Mesothelial cell of epicardium (in vitro differentiated cells): ENCODE measurements around the gene CEL. TPM values are rescaled to one million over a fixed set of nuclear protein-coding genes. Genes with fewer than 3 reads are reported as not detected.
"Not testable (repeated sequence)": the region's sequence is repeated elsewhere in the genome, so short reads cannot be mapped to it uniquely, and the experiment has no call there.

ENCODE experiments used
- DNase-seq, 2 experiments: peaks; one replicate each; pipeline ENCODE4 v3.0.0; 2021; ENCODE audit warnings: low spot score in 2 of 2; ENCODE audit not compliant: unreplicated experiment in 2 of 2
- H3K27ac Mint-ChIP-seq: 2 replicates; pipeline ENCODE4 v1.8.0; 2021; ENCODE audit warnings: mixed read lengths
- H3K27me3 Mint-ChIP-seq: 2 replicates; pipeline ENCODE4 v1.8.0; 2021; ENCODE audit warnings: low read depth, mixed read lengths
- H3K36me3 Mint-ChIP-seq: 2 replicates; pipeline ENCODE4 v1.8.0; 2021; ENCODE audit warnings: mixed read lengths
- H3K4me1 Mint-ChIP-seq: 2 replicates; pipeline ENCODE4 v1.8.0; 2021; ENCODE audit warnings: mixed read lengths
- H3K4me3 Mint-ChIP-seq: 2 replicates; pipeline ENCODE4 v1.8.0; 2021; ENCODE audit warnings: mild to moderate bottlenecking, moderate library complexity, mixed read lengths
- H3K9me3 Mint-ChIP-seq: 2 replicates; pipeline ENCODE4 v1.8.0; 2021; ENCODE audit warnings: mixed read lengths
- total RNA-seq: library from RNA; stranded (reverse); gene quantifications from 3 replicates; pipeline ENCODE4 v1.2.1, GENCODE V29; 2021
- TF ChIP-seq, protein P1 (sequence below): fragments of 200-600 bp; sonication (generic); IDR thresholded peaks from one replicate; pipeline ENCODE4 v1.5.0; 2021; ENCODE audit warnings: antibody characterized with exemption; ENCODE audit not compliant: unreplicated experiment

Gene CEL
- total RNA-seq, 1 donor from 2014 or later: 5.0 TPM

DNA sequence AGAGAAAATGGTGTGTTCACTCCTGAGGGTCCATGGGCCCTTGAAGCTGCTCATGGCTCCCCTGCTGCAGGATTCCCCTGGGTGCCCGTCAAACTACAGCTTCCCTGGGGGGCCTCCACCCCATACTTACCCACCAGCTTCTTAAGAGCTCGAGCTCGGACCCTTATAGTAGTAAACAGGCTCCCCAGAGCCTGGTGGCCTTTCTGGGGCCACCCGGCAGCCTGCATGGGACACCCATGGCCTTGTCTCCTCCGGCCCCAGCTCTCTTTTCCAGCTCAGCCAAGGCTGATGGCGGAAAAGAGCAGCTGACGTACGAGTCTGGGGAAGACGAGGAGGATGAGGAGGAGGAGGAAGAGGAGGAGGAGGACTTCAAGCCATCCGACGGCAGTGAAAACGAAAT lies 4.2 kb upstream of the CEL start:
- no peak overlapping the region for H3K4me3 Mint-ChIP-seq
- H3K36me3 Mint-ChIP-seq: peaks cover 25% of the 10 kb centered on the region
- no peaks in the 10 kb centered on the region for H3K9me3 Mint-ChIP-seq
- no peak for DNase-seq
- peaks cover 19% of the 10 kb centered on the region for H3K4me1 Mint-ChIP-seq
- TF ChIP-seq, protein P1, sequence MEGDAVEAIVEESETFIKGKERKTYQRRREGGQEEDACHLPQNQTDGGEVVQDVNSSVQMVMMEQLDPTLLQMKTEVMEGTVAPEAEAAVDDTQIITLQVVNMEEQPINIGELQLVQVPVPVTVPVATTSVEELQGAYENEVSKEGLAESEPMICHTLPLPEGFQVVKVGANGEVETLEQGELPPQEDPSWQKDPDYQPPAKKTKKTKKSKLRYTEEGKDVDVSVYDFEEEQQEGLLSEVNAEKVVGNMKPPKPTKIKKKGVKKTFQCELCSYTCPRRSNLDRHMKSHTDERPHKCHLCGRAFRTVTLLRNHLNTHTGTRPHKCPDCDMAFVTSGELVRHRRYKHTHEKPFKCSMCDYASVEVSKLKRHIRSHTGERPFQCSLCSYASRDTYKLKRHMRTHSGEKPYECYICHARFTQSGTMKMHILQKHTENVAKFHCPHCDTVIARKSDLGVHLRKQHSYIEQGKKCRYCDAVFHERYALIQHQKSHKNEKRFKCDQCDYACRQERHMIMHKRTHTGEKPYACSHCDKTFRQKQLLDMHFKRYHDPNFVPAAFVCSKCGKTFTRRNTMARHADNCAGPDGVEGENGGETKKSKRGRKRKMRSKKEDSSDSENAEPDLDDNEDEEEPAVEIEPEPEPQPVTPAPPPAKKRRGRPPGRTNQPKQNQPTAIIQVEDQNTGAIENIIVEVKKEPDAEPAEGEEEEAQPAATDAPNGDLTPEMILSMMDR: no peak
- no peaks in the 10 kb centered on the region for H3K27me3 Mint-ChIP-seq
- no peak overlapping the region for H3K27ac Mint-ChIP-seq

DNA sequence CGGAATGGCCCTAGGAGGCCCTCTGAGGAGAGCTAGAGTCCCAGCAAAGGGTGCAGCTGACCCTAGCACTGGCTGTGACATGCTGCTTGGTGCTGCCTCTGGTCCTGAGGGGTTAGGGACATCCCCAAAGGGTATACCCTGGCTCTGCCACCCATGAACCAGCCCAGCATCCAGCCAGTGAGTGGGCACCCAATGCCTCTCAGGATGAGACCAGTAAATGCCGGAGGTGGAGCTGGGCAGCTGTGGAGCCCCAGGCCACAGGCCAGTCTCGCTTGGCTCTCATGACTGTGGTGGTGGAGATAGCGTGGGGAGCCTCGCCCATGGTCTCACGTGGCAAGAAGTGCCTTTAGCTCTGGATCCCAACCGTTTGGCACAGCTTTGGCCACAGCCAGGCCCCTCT lies 3.7 kb upstream of the CEL start:
- Mint-ChIP-seq H3K4me3 (no peak overlapping the region), H3K36me3 (peaks cover 25% of the 10 kb centered on the region), H3K9me3 (no peaks in the 10 kb centered on the region), H3K27me3 (no peaks in the 10 kb centered on the region), H3K27ac (no peak overlapping the region), H3K4me1 (peaks cover 19% of the 10 kb centered on the region)
- TF ChIP-seq, protein P1: no peak
- DNase-seq: no peak

DNA sequence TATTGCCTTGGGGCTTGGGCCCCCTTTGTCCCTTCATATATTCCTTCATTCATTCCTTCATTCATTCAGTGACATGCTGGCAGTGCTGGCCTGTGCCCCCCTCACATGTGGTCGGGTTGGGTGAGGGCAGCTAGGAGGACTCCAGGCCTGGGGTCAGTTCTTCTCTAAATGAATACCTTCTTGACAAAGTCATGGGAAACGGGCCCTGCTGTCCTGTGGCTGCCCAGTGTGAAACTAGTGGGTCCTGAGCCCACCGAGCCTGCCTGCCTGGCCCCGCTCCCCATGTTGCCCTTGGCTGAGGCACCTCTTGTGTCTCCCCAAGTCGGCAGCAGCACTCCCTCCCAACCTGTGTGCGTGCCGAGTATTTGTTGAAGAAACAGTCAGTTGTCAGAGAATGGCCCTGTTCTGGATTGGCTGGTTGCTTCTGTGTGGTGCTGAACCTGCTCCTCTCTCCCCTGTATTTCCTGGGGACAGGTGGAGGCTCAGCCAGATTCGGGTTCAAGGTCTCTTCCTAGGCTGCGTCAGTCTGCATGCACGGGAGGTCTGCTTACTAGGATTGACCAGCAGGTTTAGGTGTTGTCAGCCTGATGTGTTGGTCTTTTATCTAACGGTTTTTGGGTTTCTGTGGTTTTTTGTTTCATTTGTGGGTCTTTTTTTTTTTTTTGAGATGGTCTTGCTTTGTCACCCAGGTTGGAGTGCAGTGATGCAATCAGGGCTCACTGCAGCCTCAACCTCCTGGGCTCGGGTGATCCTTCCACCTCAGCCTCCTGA lies 3.0 kb upstream of the CEL start:
- Mint-ChIP-seq H3K27me3 (no peaks in the 10 kb centered on the region), H3K4me3 (no peak overlapping the region), H3K4me1 (peaks cover 19% of the 10 kb centered on the region), H3K27ac (no peak overlapping the region), H3K9me3 (no peaks in the 10 kb centered on the region), H3K36me3 (peaks cover 22% of the 10 kb centered on the region)
- TF ChIP-seq, protein P1: no peak
- DNase-seq: no peak

DNA sequence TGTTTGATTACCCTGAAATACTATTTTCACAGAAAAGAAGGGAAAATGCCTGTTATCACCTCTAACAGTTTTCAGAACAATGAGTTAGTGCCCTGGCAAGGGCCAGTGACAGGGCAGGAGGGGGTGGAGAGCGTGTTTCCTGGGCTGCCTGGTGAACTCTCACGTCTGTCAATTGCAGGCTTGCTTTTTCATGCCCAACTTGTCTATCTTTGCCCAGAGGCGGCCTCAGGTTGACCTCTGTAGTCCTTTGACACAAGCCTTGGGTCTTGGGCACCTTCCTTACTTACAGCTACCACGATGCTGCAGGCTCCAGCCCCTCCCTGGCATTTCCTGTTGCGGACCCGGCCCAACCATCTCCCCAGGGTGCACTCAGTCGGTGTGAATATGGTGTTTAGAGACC lies 2.2 kb upstream of the CEL start:
- Mint-ChIP-seq H3K9me3 (no peaks in the 10 kb centered on the region), H3K4me3 (no peak overlapping the region), H3K27ac (no peak overlapping the region), H3K27me3 (no peaks in the 10 kb centered on the region), H3K36me3 (peaks cover 16% of the 10 kb centered on the region), H3K4me1 (peaks cover 19% of the 10 kb centered on the region)
- TF ChIP-seq, protein P1: no peak
- no peak for DNase-seq

DNA sequence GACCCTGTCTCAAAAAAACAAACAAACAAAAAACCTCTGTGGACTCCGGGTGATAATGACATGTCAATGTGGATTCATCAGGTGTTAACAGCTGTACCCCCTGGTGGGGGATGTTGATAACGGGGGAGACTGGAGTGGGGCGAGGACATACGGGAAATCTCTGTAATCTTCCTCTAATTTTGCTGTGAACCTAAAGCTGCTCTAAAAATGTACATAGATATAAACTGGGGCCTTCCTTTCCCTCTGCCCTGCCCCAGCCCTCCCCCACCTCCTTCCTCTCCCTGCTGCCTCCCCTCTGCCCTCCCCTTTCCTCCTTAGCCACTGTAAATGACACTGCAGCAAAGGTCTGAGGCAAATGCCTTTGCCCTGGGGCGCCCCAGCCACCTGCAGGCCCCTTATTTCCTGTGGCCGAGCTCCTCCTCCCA lies 1.4 kb upstream of the CEL start:
- H3K27me3 Mint-ChIP-seq: no peaks in the 10 kb centered on the region
- peak overlapping the region; percentile 83 for H3K27ac Mint-ChIP-seq
- H3K9me3 Mint-ChIP-seq: no peaks in the 10 kb centered on the region
- no peak overlapping the region for H3K4me3 Mint-ChIP-seq
- no peak for DNase-seq
- peaks cover 15% of the 10 kb centered on the region for H3K36me3 Mint-ChIP-seq
- peaks cover 19% of the 10 kb centered on the region for H3K4me1 Mint-ChIP-seq
- TF ChIP-seq, protein P1: peak; percentile 37

DNA sequence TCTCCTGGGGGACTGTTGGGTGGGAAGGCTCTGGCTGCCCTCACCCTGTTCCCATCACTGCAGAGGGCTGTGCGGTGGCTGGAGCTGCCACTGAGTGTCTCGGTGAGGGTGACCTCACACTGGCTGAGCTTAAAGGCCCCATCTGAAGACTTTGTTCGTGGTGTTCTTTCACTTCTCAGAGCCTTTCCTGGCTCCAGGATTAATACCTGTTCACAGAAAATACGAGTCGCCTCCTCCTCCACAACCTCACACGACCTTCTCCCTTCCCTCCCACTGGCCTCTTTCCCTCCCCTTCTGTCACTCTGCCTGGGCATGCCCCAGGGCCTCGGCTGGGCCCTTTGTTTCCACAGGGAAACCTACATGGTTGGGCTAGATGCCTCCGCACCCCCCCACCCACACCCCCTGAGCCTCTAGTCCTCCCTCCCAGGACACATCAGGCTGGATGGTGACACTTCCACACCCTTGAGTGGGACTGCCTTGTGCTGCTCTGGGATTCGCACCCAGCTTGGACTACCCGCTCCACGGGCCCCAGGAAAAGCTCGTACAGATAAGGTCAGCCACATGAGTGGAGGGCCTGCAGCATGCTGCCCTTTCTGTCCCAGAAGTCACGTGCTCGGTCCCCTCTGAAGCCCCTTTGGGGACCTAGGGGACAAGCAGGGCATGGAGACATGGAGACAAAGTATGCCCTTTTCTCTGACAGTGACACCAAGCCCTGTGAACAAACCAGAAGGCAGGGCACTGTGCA lies 590 bp upstream of the CEL start:
- not testable (repeated sequence) for H3K27me3 Mint-ChIP-seq, H3K4me3 Mint-ChIP-seq
- H3K27ac Mint-ChIP-seq: peak overlapping the region; percentile 89

DNA sequence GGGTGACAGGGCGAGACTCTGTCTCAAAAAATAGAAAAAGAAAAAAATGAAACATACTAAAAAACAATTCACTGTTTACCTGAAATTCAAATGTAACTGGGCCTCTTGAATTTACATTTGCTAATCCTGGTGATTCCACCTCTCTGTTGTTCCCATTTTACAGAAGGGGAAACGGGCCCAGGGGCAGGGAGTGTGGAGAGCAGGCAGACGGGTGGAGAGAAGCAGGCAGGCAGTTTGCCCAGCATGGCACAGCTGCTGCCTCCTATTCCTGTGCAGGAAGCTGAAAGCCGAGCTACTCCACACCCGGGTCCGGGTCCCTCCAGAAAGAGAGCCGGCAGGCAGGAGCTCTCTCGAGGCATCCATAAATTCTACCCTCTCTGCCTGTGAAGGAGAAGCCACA lies 788 bp downstream of the CEL start:
- not testable (repeated sequence) for H3K27ac Mint-ChIP-seq, H3K9me3 Mint-ChIP-seq, H3K27me3 Mint-ChIP-seq, H3K36me3 Mint-ChIP-seq, DNase-seq, H3K4me3 Mint-ChIP-seq
- H3K4me1 Mint-ChIP-seq: peaks cover 19% of the 10 kb centered on the region

More for the DNA sequence above, 590 bp upstream of the CEL start:
- peaks cover 19% of the 10 kb centered on the region for H3K4me1 Mint-ChIP-seq
- not testable (repeated sequence) for DNase-seq, H3K9me3 Mint-ChIP-seq, H3K36me3 Mint-ChIP-seq
